Hematopoietic multipotent progenitor cell treated with erythropoietin and hydrocortisone succinate and interleukin-3 and kit ligand, for 8 days (in vitro differentiated cells): ENCODE measurements around the gene CNOT1.

Experiments
- DNase-seq: peaks from one replicate; pipeline ENCODE4 v3.0.0-alpha.2; 2015

Gene CNOT1

DNA sequence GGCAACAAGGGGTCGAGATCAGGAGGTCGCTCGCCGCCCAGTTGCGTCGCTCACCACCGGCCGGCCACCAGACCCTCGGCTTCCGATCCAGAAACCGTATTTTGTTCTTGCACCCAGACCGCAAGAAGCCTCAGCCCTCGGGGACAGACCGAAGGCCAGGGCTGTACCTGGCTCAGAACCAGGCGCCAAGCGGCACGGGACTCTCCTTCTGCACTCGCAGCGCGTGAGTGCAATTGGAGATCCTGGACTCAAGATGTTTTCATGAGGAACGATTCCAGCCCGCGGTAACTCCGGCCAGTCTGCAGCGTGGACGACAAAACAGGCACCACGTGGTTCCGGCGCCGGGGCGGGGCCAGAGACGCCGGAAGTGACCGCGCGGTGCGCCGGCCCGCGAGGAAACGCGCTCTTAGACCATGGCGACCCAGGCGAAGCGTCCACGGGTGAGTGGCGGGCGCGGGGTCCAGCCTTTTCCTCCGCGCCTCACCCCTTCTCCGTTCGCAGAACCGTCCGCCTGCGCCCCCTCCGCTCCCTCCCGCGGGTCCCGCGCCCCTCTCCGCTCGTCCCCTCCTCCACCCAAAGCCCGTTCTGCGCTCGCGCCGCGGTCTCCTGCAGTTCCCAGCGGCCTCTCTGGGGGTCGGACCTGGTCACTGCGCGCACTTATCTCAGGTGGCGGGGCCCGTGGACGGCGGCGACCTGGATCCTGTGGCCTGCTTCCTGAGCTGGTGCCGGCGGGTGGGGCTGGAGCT is 114.3 kb downstream of the CNOT1 start, which contains the start of gene SETD6:
SETD6 (plus strand) TSS at position 393 of the 746 bp plus-strand sequence; CDS start at position 414, 21 bp downstream.
- DNase-seq: peak; percentile 86

DNA sequence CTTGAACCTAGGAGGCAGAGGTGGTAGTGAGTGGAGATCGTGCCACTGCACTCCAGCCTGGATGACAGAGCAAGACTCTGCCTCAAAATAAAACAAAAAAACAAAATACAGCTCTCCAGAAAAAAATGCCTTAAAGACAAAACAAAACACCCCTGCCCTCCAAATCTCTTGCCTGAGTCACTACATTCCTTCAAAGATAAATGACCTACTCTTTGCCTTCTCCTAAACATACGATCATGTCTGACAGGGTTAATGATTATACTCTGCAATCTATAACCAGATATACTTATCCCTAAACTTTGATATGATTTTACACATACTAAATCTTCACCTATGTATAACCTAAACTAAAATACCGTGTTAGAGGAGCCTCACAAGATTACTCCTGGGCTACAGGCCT is 115.8 kb downstream of the CNOT1 start:
- DNase-seq: no peak

DNA sequence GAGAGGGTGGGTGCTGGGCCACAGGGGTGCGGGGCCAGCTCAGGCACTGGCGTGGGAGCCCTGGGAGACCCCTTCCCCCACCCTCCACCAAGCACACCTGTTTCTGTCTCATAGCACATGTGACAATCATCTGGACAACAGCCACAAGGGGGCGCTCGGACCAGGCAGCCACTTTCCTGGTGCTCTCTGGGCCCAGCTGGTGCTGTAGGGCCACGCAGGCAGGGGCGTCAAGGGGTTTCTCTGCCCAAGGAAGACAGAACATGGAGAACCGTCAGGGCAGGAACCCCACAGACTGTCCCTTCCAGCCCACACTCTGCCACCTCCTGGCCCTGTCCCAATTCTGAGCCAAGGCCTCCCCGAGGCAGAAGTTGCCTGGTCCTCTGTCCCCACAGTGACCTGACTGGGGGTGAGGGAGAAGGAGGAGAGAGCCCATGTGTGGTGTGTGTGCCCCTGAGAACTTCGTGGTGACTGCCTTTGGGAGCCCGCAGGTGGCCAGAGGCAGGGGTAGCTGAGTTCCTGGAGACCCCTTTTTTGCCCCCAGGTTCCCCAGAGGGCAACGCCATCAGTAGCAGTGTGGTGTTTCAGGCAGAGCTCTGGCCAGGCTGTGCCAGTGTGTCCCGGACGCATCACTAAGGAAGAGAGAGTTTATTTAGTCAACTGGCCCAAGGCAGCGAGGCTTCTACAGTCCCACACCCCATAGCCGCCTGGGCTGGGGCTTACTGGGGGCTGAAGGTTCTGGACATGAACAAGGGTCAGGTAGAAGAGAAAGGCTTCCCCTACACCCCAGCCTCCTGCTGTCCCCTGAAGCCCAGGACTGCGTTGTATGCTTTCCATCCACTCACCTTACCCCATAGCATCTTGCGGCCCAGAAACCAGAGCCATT is 117.5 kb downstream of the CNOT1 start:
- peak; percentile 79 for DNase-seq

DNA sequence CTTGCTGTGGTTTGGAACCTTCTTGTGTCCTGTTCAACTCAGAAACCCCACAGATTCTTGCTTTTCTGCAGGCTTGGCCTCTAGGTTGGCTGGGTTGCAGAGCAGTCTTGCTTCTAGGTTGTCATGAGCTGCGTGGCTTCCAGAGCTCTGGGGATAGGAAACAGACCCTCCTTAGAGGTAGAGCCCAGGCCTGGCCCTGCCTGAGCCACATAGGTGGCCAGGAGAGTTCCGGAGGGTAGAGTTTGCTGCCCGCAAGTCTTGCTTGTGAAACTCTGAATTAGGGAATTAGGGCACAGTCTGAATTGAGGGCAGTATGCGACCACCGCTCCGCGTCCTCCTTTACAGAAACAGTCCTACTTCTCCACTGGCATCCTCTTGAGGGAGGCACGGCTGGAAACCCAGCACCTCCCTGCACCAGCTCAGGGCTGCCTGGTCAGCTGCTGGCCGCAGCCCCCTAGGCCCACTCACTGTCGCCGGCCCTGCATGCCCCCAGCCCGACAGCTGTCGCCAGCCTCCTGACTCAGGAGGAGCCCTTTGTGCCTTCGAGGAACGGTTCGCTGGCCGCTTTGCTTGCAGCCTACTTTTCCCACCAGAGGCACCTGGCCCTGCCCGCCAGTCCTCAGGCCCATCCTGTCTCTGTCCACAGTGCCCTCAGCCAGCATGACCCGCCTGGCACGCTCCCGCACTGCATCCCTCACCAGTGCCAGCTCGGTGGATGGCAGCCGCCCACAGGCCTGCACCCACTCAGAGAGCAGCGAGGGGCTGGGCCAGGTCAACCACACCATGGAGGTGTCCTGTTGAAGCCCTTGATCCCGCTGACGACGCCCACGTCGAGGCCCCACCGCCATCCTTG is 118.6 kb downstream of the CNOT1 start:
- no peak for DNase-seq

DNA sequence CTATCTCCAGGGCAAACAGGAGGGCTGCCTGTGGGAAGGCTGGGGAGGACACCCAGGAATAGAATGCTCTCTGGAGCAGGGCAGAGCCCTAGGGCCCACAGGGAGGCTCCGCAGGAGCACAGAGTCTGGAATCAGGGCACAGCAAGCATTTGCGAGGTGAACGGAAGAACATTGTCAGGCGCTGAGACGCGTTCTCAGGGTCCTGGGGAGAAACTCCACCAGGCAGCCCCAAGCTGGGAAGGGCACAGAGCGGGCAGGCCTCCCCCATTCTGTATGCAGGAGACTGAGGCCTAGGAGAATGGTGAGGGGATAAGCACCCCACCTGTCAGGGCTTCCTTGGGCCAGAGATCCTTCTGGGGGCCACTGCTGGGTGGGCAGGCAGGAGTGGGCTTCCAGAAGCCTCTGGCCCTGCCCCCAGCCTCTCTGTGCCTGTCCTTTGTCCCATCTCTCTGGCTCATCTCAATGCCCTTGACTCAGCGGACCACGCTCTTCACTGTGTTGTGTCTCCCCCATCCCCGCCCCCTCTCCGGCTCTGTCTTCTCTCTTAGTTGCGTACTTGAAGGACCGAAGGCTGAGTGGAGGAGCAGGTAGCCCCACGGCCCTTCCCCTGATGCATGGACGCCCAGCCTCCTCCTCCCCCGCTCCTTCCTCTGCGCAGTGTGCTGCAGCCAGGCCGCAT is 119.4 kb downstream of the CNOT1 start:
- DNase-seq: no peak

DNA sequence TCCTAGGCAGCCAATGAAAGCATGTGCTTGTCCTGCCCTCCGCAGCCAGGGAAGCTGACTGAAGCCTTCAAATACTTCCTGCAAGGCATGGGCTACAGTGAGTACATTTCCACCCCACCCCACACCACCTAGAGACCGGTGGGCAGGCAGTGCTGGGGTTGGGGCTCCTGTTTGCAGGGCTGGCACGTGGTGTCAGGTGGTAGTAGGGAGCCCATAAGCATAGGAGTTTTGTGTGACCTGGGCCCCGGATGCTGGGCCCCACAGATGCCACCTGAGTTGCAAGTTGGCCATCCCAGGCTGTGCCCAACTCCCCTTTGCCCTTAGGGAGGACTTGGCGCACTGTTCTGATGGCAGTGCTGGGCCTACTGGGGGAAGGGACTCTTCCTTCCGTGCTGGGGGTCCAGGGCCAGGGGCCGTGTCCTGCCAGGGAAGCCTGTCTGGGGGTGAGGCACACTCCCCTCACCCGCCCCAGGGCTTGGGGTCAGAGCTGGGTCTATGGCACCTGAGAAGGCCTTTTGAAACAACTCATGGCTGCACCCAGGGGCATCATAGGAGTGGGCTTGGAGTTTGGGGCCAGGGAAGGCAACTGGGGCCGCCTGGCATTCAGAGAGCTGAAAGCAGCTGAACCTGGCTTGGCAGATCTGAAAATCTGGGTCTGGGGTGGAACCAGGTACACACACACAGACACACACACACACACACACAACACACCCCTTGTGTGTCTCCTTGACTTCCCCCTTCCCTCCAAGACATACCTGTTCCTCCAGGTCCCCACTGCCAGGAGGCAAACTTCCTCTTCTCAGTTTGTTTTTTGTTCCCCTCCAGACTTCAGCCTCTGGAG is 120.2 kb downstream of the CNOT1 start:
- no peak for DNase-seq

DNA sequence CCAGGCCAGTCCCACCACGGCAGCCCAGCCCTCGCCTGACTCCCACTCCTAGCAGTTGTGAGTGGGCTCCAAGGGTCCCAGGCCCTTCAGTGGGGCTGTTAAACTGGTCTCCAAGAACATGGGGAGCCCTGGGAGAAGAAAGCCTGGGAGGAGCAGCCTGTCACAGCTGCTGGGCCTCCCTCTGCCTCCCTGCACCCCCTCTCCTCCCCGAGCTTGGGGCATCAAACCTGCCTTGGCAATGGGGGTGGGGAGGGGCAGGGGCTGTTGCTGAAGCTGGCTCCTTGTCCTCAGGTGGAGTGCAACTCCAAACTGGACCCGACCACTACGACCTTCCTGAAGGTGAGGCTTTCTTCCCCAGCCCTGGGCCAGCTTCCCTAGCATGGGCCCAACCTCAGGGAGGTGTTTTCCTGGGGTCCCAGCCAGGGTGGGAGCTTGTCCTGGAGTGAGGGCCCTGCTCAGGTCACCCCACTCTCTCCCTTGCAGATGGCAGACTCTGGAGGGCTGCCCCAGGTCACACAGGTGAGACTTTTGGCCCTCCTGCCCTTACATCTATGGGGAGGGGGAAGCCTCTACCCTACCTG is 120.9 kb downstream of the CNOT1 start:
- no peak for DNase-seq

DNA sequence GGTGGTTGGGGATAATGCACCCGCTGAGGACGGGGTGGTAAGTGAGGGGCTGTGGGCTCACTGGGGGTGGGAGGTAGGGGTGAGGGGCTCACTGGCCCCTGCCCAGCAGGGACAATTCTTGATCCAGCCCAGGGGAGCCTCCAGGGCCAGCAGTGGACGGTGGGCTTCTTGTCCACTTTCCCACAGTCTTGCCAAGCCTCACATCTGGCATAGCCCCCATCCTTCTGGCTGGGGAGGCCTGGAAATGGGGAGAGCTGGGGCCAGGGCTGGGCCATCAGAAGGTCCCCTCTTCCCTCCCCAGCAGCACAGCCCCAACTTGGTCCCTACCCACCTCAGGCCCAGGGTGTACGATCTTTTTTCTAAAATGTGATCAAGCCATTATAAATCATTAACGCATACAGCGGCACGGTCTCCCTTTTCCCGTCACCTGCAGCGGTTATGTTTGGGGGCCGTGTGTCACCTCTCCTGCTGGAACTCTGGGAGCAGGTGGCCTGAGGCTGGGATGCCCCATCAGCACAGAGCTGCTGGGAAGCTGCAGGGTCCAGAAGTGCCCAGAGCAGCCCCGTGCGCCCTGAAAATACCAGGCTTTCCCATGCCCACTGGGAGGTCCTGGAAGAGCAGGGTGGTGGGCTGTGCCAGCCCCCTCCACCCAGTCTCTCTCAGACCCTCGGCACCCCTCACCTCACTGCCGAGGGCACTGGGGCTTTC is 121.5 kb downstream of the CNOT1 start:
- no peak for DNase-seq

DNA sequence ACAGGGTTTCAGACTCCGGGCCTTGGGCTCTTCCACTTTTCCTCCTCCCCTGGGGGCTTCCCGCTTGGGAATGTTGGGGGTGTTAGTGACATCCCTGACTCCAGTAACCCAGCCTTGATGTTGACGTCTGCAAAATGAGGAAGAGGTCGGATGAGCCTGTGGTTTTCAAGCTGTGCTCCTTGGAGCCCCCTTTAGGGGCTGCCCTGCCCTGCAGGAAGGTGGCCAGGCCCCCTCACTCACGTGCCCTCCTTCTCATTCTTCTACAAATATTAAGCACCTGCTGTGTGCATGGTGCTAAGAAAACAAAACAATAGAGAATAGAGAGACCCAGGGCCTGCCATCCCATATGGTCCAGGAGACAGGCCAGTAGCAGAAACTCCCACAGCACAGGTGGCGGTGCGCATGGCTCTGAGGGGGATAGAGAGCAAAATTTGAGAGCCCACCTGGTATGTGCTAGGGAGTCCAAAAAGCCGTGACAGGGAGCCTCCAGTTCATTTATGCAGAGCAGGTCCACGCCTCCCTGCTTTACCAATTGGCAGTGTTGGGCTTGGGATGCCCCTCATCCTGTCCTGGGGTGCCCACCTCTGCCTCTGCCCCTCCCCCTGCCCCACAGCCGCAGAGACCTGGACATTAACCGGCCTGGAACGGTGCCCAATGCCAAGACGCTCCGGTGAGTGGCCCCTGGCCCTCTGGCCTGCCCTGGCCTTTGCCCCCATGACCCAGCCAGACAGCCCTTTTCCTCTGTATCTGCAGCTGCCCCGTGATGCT is 122.2 kb downstream of the CNOT1 start:
- no peak for DNase-seq

DNA sequence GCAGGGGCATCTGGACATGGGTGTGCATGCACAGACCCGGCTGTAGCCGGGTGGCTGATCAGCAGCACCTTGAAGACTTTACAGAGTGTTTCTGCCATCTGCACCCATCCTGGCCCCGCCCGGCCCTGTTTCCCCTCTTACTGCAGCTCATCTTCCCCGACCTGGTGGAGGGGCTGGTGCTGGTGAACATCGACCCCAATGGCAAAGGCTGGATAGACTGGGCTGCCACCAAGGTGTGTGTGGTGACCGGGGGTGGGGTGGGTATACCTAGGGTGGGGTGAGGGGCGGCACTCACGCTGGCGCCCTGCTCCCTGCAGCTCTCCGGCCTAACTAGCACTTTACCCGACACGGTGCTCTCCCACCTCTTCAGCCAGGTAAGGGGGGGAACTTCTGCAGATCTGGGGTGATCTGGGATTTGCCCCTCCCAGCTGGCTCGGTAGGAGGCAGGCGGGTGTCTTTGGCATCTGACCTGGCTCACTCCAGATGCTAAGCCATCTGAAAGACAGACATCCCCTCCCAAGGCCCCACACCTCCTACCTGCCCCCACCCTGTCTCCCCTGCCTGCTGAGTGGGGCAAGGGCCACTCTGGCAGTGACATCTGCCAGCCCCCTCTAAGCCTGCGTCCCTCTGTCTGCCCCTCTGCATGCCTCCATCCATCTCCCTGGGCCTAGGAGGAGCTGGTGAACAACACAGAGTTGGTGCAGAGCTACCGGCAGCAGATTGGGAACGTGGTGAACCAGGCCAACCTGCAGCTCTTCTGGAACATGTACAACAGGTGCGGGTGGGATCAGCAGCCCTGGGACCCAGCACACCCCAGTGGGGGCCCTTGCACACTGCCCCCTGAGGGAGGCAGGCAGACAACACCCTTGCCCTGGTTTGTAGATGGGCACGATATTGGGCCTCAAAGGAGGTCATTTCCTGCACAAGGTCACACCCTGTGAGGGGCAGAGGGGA is 123.1 kb downstream of the CNOT1 start:
- no peak for DNase-seq

DNA sequence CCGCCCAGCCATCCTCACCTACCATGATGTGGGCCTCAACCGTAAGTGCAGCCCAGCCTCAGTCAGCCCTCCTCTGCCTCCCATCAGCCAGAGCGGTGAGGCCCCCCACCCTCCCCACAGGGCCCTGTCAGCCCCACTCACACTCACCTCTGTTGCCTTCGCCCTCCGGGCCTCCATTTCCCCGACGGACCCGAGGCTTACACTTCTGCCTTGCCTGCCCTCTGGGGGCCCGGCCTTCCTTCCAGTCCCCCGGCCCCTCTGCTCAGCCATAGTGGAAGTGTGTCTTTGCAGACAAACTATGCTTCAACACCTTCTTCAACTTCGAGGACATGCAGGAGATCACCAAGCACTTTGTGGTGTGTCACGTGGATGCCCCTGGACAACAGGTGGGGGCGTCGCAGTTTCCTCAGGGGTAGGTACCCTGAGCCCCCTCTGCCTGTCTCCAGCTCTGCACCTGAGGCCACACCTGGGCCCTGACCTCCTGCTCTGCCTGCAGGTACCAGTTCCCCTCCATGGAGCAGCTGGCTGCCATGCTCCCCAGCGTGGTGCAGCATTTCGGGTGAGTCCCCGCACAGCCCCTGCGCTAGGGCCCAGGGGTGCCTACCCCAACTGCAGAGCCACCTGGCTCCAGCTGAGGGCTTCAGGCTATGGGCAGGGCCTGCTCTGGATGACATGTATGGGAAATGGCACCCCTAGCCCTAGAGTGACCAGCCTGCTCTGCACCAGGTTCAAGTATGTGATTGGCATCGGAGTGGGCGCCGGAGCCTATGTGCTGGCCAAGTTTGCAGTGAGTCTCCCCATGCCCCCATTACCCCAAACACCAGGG is 125.5 kb downstream of the CNOT1 start:
- no peak for DNase-seq

DNA sequence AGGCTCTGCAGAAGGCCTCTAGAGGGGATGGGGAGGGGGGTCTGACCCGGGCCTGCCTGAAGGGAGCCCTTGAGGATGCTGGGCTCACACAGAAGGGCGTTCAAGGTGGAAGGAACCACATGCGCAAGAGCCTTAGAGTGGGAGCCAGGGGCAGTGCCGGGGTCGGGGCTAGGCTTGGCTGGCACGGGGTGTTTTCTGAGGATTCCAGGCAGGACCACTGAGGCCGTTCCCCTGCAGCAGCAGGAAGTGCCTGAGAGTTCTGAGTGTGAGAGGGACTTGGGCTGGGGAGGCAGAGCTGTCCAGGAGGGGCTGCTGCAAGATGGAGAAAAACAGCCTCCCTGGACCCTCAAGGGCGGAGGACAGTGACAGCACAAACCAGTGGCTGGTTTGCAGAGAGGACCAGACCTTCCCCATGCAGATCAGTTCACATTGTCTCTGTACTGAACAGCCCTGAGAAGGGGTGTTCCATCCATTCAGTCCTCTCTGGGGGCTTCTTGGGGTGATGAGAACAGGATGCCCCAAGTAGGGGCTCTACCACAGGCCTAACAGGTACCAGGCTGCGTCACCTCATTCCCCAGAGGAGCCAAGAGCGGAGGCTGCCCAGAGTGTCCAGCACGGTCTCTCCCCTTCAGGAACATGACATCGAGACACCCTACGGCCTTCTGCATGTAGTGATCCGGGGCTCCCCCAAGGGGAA is 126.3 kb downstream of the CNOT1 start:
- DNase-seq: no peak

DNA sequence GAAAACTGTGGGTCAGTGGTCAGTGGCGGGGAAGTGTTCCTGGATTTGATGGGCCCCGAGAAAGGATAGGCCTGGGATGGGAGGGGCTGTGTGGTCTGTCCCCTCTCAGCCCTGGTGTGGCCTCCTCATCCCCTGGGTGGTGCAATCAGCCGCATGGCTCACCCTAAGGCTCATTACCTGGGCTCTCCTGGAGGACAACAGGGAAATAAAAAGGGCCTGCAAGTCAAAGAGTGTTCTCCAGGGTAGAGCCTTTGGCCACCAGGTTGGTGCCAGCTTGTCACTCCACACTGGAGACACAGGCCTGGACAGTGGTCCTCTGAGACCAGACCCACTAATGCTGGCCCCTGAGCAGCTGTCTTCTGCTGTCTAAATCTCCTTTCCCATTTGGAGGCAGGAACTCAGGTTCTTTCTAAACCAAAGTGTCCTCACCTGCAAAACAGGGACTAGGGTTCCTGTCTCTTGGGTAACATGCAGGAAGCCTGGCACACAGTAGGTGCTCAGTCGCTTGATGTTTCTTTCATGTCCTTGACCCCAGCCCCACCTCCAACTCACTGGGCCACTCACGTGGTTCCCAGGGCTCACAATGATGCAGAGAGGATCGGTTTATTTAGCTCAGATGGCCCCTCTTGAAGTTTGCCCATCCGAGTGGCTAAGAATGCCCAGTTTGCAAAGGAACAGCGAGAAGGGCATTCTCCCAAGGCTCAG is 127.3 kb downstream of the CNOT1 start:
- no peak for DNase-seq

DNA sequence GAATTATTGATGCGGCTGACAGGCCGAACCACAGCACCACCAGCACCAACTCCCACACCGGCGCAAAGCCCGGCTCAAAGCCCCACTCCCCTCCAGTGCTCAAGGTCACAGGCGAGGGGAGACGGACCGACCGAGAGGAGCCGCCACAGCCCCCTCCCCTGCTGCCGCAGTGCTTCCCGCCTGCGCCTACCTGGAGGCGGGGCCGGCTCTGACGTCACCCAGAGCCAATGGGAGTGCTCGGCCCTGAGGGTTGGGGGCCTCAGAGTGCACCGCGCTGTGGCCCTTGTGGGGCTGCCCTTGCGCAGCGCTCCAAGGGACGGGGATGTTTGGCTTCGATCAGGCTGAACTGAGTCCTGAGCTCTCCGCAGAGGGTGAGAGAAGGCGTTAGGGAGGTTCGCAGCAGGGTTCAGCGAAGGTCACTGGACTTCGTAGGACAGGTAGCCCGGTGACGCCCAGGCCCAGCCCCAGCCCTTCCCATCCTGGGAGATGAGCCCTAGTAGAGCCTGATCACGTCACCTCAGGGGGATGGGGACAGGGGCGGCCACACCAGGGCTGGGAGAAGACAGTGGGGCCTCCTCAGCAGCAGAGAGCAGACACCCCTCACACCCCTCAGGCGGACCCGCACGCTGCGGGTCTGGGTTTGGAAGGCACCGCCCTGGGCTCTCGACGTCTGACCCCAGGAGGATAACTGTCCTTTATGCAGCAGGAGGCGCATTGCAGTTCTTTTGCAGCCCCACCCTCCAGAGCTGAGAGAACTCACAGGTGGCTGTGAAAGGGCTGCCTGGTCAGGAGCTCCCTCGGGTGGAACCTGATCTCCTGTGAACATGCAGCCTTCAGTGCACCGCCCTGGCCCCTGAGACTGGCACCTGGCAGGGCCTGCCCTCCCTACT is 128.1 kb downstream of the CNOT1 start:
- no peak for DNase-seq
